T-helper 17 cell (primary cell): ENCODE data around the gene KIRREL3. TPM values are rescaled to one million over a fixed set of nuclear protein-coding genes. Genes with fewer than 3 reads are reported as not detected.
"Not testable (repeated sequence)": the region's sequence is repeated elsewhere in the genome, so short reads cannot be mapped to it uniquely, and the experiment has no call there.

Source experiments
- ATAC-seq: fragments of 150-1000 bp; cut with Tn5 transposase; 2 replicates; pipeline ENCODE4 v1.10.0; 2021; ENCODE audit warnings: mild to moderate bottlenecking, moderate library complexity
- DNase-seq, 3 donors: peaks; one replicate each; pipeline versions ENCODE4 v3.0.0 to v3.0.0-alpha.2; 2020 to 2021
- H3K9me3 ChIP-seq: one replicate; pipeline ENCODE4 v1.7.0; 2013; ENCODE audit warnings: low read length, mild to moderate bottlenecking; ENCODE audit not compliant: control insufficient read depth, poor library complexity, severe bottlenecking
- H3K27ac Mint-ChIP-seq: one replicate; pipeline ENCODE4 v1.8.0; 2022; ENCODE audit warnings: mild to moderate bottlenecking, moderate library complexity, mixed read lengths
- H3K27me3 Mint-ChIP-seq: one replicate; pipeline ENCODE4 v1.8.0; 2022; ENCODE audit warnings: mixed read lengths
- H3K36me3 Mint-ChIP-seq: one replicate; pipeline ENCODE4 v1.8.0; 2022; ENCODE audit warnings: low read depth, mixed read lengths
- H3K4me1 Mint-ChIP-seq: one replicate; pipeline ENCODE4 v1.8.0; 2022; ENCODE audit warnings: mild to moderate bottlenecking, mixed read lengths
- H3K4me3 Mint-ChIP-seq: one replicate; pipeline ENCODE4 v1.8.0; 2022; ENCODE audit warnings: mild to moderate bottlenecking, moderate library complexity, mixed read lengths
- total RNA-seq, 4 donors: library from RNA in 2 of 4; stranded (reverse) in 2 of 4; gene quantifications; one replicate each; pipeline ENCODE4 v1.2.3 and lab custom pipeline; 2022 to 2026

KIRREL3 gene
- total RNA-seq, 2 donors from 2014 or later: not detected

DNA sequence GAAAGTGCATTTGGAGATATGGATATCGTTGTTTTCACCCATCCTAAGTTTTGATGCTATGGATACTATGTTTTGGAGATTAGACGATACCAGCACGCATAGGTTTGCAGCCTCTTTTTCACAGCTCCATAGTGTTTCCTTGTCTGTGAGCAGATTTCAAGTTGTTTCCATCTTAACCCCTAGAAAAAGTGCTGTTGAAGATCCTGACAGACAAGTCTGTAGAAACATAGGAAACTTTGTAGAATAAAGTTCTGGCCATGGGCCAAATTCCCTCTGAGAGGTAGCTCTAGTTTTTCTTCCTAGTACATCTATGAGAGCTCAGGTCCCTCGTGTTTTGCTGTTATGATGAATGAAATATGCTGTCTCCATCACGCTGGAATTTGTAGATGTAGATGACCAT, 612.7 kb downstream of the KIRREL3 start:
- no peak overlapping the region for H3K27ac Mint-ChIP-seq
- H3K4me1 Mint-ChIP-seq: peaks cover 7% of the 10 kb centered on the region

GRCh38 chr11:126386729-126387071, 613.9 kb downstream of the KIRREL3 start:
- DNase-seq, H3K27ac Mint-ChIP-seq, H3K27me3 Mint-ChIP-seq, H3K9me3 ChIP-seq, ATAC-seq, H3K4me1 Mint-ChIP-seq, H3K36me3 Mint-ChIP-seq, H3K4me3 Mint-ChIP-seq: not testable (repeated sequence)

More for the DNA sequence above, 612.7 kb downstream of the KIRREL3 start:
- Mint-ChIP-seq H3K27me3 (peaks cover 6% of the 10 kb centered on the region), H3K4me3 (no peak overlapping the region), H3K36me3 (no peaks in the 10 kb centered on the region)
- no peaks in the 10 kb centered on the region for H3K9me3 ChIP-seq
- ATAC-seq (no peak), DNase-seq (no peak)

- DNase-seq (no peak), ATAC-seq (no peak)
- Mint-ChIP-seq H3K27me3 (peaks cover 3% of the 10 kb centered on the region), H3K27ac (no peak overlapping the region), H3K4me1 (peaks cover 3% of the 10 kb centered on the region), H3K4me3 (no peak overlapping the region), H3K36me3 (no peaks in the 10 kb centered on the region)
- no peaks in the 10 kb centered on the region for H3K9me3 ChIP-seq
Observed at GRCh38 chr11:126385991-126386728, 614.4 kb downstream of the KIRREL3 start.

DNA sequence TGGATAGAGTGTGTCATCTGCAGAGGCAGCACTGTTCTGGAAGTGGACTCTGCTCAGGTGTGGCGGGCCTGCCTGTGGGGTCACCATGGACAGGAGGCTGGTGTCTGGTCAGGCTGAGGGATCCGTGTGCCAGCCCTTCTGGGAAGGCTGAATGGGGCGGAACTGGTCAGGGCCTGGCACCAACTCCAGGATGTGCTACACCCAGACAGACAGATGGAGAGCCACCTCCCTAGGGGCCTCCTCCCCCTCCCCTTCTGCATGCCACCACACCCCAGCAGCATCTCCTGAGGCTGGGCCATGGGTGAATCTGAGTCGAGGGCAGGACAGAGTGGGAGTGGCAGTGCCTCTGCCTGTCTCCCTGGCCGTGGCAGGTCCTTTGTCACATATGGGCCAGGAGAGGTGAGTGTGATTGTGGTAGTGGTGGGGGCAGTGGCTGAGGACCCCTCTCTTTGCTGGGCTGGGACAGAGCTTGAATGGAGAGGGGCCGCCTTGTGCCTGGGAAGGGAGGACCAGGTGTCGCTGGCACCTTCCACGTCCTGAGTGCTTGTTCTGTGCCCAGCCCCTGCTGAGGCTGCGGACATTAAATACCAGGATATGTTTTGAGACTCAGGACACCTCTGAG, 616.0 kb downstream of the KIRREL3 start:
- no peaks in the 10 kb centered on the region for H3K9me3 ChIP-seq
- ATAC-seq (no peak), DNase-seq (no peak)
- Mint-ChIP-seq H3K27ac (no peak overlapping the region), H3K4me1 (peaks cover 2% of the 10 kb centered on the region), H3K4me3 (no peak overlapping the region), H3K27me3 (no peaks in the 10 kb centered on the region), H3K36me3 (no peaks in the 10 kb centered on the region)

DNA sequence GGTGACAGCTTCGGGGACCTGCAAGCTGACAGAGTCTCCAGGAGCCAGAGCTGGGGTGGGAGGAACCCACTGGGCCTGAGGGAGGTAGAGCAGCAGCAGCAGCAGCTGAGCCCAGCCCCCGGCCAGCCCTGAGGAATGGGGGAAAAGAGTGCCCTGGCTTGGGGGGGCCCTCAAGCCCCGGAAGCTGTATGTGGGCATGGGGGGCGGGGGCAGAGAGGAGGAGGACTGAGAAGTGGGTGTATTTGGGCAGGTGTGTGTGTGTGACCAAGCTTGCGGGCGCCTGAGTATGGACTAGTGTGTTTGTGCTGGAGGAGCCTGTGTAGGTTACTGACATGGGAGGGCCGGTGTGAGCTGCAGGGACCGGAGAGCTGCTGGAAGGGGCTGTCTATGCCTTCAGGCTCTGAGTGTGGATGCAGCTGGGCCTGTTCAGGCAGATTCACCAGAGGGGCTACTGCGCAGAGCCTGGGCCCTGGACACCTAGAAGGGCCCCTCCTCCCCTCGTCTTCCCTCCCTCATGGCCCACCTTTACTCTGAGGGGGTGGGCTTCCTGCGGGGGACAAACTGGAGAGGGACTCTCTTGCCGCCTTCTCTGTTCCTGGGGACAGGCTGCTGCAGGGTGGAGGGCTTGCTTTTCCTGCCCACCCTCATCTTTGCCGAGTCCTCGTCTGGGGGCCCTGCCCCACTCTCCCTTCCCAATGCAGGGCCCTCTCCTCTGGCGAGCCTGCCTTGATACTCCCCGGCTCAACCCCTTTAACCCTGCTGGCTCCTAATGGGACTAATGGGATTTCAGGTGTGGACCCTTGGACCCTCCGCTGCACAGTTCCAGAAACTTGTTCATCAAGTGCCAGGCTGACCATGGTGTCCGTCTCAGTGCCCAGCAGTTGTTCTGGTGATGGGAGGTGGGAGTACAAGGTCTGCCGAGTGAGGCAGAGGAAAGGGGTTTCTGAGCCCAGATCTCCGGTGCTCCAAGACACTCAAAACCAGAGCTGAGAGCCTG, 616.9 kb downstream of the KIRREL3 start:
- no peak overlapping the region for H3K4me3 Mint-ChIP-seq
- DNase-seq (no peak), ATAC-seq (no peak)
- H3K36me3 Mint-ChIP-seq: no peaks in the 10 kb centered on the region
- H3K4me1 Mint-ChIP-seq: peaks cover 2% of the 10 kb centered on the region
- H3K27me3 Mint-ChIP-seq: no peaks in the 10 kb centered on the region
- H3K9me3 ChIP-seq: no peaks in the 10 kb centered on the region
- no peak overlapping the region for H3K27ac Mint-ChIP-seq

DNA sequence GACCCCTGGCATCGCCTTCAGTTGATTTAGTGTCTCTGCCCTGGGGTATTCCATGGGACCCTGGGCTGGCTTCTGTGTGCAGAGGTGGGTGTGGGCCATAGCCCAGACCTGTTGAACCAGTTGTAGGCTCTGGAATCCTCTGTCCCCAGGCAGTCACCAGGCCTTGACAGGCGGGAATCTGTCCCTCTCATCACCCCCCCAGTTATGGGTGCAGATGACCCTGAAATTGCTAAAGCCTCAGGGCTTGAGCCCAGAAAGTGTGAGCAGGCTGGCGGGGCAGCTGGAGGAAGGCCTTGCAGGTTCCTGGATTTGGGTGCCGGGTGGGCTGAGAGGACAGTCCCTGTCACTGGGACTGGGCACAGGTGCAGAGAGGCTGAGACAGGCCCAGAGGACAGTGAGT, 617.9 kb downstream of the KIRREL3 start:
- not testable (repeated sequence) for H3K4me1 Mint-ChIP-seq, DNase-seq, H3K9me3 ChIP-seq, H3K4me3 Mint-ChIP-seq, H3K27ac Mint-ChIP-seq, H3K36me3 Mint-ChIP-seq, H3K27me3 Mint-ChIP-seq, ATAC-seq

- not testable (repeated sequence) for H3K9me3 ChIP-seq, H3K4me1 Mint-ChIP-seq, H3K36me3 Mint-ChIP-seq, ATAC-seq, H3K27ac Mint-ChIP-seq, H3K4me3 Mint-ChIP-seq, H3K27me3 Mint-ChIP-seq, DNase-seq
Observed at GRCh38 chr11:126381960-126382359, 618.6 kb downstream of the KIRREL3 start.

DNA sequence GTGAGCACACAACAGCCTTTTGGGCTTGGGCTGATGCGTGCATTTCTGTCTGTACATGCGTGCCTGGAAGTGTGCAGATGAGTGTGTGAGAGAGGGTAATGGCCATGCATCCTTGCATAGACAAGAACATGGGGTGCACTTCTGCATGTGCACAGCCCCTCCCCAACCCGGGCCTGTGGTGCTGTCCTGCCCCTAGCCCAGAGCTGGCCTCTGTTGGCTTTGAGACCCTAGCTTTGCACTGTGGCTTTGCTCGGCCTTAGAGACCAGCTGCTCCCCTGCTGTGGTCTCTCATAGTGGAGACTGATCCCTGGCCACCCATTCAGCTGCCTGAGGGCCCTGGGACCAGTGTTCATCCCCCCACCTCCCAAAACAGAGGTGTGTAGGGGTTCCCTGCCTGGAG, 619.7 kb downstream of the KIRREL3 start:
- DNase-seq: no peak
- no peak for ATAC-seq
- Mint-ChIP-seq H3K27me3 (no peaks in the 10 kb centered on the region), H3K4me1 (no peaks in the 10 kb centered on the region), H3K36me3 (no peaks in the 10 kb centered on the region), H3K27ac (no peak overlapping the region), H3K4me3 (no peak overlapping the region)
- H3K9me3 ChIP-seq: no peaks in the 10 kb centered on the region

DNA sequence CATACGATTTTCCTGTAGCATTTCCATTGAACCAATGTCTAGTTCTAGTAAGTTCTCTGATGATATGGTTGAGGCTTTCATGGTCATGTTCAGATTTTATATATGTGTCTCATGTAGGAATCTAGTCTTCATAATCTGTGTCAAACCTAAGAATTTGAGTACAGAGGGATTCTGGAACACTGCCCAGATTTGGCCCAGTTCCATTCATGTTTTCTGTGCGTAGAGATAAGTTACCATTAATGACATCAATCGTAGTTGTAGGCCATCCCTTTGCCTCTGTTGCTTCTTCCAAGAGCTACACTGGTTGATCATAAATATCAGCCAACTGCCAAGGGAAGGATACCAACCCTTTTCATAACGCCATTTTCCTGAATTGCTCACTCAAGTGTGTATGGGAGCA, 621.8 kb downstream of the KIRREL3 start:
- H3K27me3 Mint-ChIP-seq: no peaks in the 10 kb centered on the region
- no peaks in the 10 kb centered on the region for H3K9me3 ChIP-seq
- no peak for DNase-seq
- no peak overlapping the region for H3K4me3 Mint-ChIP-seq
- H3K4me1 Mint-ChIP-seq: no peaks in the 10 kb centered on the region
- H3K36me3 Mint-ChIP-seq: no peaks in the 10 kb centered on the region
- no peak overlapping the region for H3K27ac Mint-ChIP-seq
- no peak for ATAC-seq

DNA sequence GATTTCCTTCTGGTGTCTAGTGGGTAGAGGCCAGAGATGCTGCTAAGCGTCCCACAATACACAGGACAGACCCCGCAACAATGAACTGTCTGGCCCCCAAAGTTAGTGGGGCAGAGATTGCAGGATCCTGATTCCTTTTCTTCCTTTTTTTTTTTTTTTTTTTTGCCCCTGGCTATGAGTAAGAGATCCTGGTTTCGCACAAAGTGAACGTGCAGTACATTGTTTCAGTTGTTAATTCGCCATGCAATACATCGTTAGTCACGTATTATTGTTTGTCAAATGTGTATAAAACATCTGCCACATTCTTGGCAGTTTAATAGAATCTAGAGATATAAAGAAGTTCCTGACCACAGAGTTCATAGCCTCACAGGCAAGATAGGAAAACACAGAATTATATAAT, 624.8 kb downstream of the KIRREL3 start:
- no peak overlapping the region for H3K27ac Mint-ChIP-seq
- H3K4me1 Mint-ChIP-seq: peaks cover 3% of the 10 kb centered on the region
- H3K27me3 Mint-ChIP-seq: no peaks in the 10 kb centered on the region
- no peak overlapping the region for H3K4me3 Mint-ChIP-seq
- no peaks in the 10 kb centered on the region for H3K36me3 Mint-ChIP-seq
- ATAC-seq: no peak
- no peaks in the 10 kb centered on the region for H3K9me3 ChIP-seq
- DNase-seq: no peak

GRCh38 chr11:126374562-126375300, 625.8 kb downstream of the KIRREL3 start:
- H3K27ac Mint-ChIP-seq, H3K9me3 ChIP-seq, ATAC-seq, H3K4me1 Mint-ChIP-seq, H3K4me3 Mint-ChIP-seq, H3K27me3 Mint-ChIP-seq, DNase-seq, H3K36me3 Mint-ChIP-seq: not testable (repeated sequence)

DNA sequence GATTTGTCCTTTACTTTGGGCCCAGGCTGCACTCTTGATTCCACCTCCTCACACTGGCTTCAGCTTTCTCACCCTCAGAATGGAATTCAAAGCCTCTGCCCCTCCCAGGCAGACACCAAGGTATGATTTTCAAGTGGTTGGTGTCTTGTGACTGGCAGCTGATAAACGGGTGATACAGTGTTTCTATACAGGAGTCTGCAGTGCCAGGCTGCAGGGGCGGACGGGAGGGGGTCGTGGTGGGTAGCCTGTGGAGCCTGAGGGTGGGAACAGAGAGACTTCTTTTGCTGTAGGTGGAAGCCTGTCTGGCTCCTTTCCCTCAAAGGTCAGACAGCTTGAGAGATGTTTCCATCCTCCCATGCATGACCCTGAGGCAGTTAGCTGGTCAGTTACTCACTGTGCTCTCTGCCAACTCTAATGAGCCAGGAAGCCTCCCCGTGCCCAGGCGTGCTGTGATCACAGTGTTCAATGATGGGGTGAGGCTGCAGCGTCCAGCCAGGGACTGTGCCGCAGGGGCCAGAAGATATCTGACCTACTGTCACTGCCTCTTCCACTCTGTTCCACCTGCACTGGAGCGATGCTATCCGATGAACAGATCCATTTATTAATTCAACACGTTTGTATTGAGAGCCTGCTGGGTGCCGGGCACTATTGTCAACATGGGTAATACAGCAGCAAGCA, 627.0 kb downstream of the KIRREL3 start:
- H3K4me1 Mint-ChIP-seq, H3K36me3 Mint-ChIP-seq, H3K27me3 Mint-ChIP-seq, H3K4me3 Mint-ChIP-seq, ATAC-seq, DNase-seq, H3K9me3 ChIP-seq: not testable (repeated sequence)
- peak overlapping the region; percentile 19 for H3K27ac Mint-ChIP-seq
